Kidney epithelial cell (primary cell): Measurements from ENCODE around the gene PTGES3. TPM values are rescaled to one million over a fixed set of nuclear protein-coding genes. Genes with fewer than 3 reads are reported as not detected.

Experiments used
- DNase-seq: peaks from one replicate; pipeline ENCODE4 v3.0.0-alpha.2; 2010; ENCODE audit warnings: low read depth
- H3K27me3 ChIP-seq: 2 replicates; pipeline ENCODE4 v1.6.0; 2011; ENCODE audit warnings: low read length; ENCODE audit not compliant: control insufficient read depth, insufficient read depth
- H3K36me3 ChIP-seq: 2 replicates; pipeline ENCODE4 v1.5.1; 2011; ENCODE audit warnings: low read length; ENCODE audit not compliant: control insufficient read depth, insufficient read depth
- H3K4me3 ChIP-seq: 2 replicates; pipeline ENCODE4 v1.5.1; 2011; ENCODE audit warnings: low read depth, mild to moderate bottlenecking, control low read depth, low read length
- CTCF ChIP-seq: IDR thresholded peaks from 2 replicates; pipeline ENCODE4 v1.5.1; 2011; ENCODE audit warnings: mild to moderate bottlenecking, moderate library complexity, low read length, control low read depth, inconsistent platforms; ENCODE audit not compliant: insufficient read depth, poor library complexity, severe bottlenecking
- total RNA-seq: library from RNA; depleted of rRNA; stranded (reverse); fragments of >200 nt; gene quantifications from 2 replicates; pipeline ENCODE4 v1.2.3, GENCODE V29; 2015

Gene PTGES3
- total RNA-seq, 1 donor from 2014 or later, result 119 TPM

- DNase-seq, result no peak
- H3K27me3 ChIP-seq, result no peaks in the 10 kb centered on the region
- no peak for TF ChIP-seq CTCF
- no peaks in the 10 kb centered on the region for H3K36me3 ChIP-seq
- no peak overlapping the region for H3K4me3 ChIP-seq
These were observed 7.4 kb upstream of the PTGES3 start for GRCh38 chr12:56695327-56696101.

GRCh38 chr12:56694161-56694560, 6.1 kb upstream of the PTGES3 start:
- no peak for DNase-seq
- Histone ChIP-seq H3K4me3 (no peak overlapping the region), H3K27me3 (no peaks in the 10 kb centered on the region), H3K36me3 (no peaks in the 10 kb centered on the region)
- no peak for TF ChIP-seq CTCF

- no peak for DNase-seq
- no peak for TF ChIP-seq CTCF
- no peaks in the 10 kb centered on the region for H3K36me3 ChIP-seq
- H3K4me3 ChIP-seq, result peak overlapping the region; percentile 56
- no peaks in the 10 kb centered on the region for H3K27me3 ChIP-seq
These were observed 694 bp upstream of the PTGES3 start for GRCh38 chr12:56688846-56689109.

- Histone ChIP-seq H3K27me3 (no peaks in the 10 kb centered on the region), H3K4me3 (peak overlapping the region; percentile 99), H3K36me3 (no peaks in the 10 kb centered on the region)
- DNase-seq, result no peak
- no peak for TF ChIP-seq CTCF
These were observed 608 bp downstream of the PTGES3 start for GRCh38 chr12:56687223-56688128.

- peak overlapping the region; percentile 99 for H3K4me3 ChIP-seq
- no peaks in the 10 kb centered on the region for H3K36me3 ChIP-seq
These were observed 3.2 kb downstream of the PTGES3 start for GRCh38 chr12:56684745-56685359.

More at GRCh38 chr12:56684745-56685359, 3.2 kb downstream of the PTGES3 start:
- DNase-seq, result no peak
- no peaks in the 10 kb centered on the region for H3K27me3 ChIP-seq
- no peak for TF ChIP-seq CTCF
